ENCODE data around the gene ZNF227.

- TF ChIP-seq CTCF (IDR thresholded peaks at IDR 0.05; ENCODE audit: borderline replicate concordance, extremely low read depth, low read length, poor library complexity, severe bottlenecking) (no peak), EZH2 (IDR thresholded peaks at IDR 0.05; ENCODE audit: borderline replicate concordance, low read depth, low read length, severe bottlenecking) (no peak)
Observed at GRCh38 chr19:44196772-44197171, 15.6 kb upstream of the ZNF227 start.

Measured in DND-41 (cell line).